ENCODE measurements around the gene VBP1.

The VBP1 gene

DNA sequence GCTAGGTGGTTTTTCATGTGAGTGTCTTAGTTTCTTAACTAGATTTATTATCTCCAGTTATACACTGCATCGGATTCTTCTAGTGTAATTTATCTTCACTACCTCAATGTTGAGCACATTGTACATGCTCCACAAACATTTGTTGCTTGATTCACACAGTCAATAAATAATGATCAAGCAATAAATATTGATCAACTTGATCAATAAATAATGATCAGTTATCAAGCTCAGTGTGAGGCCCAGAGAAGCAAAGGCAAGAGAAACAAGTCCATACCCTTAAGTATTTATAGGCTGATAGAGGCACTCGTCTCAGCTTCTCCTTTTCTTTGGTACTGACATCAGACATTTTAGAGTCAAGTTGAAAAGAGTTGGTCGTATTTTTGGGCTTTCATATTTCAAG is 5.1 kb upstream of the VBP1 start:
- no peak for ATAC-seq
- TF ChIP-seq, protein P1, sequence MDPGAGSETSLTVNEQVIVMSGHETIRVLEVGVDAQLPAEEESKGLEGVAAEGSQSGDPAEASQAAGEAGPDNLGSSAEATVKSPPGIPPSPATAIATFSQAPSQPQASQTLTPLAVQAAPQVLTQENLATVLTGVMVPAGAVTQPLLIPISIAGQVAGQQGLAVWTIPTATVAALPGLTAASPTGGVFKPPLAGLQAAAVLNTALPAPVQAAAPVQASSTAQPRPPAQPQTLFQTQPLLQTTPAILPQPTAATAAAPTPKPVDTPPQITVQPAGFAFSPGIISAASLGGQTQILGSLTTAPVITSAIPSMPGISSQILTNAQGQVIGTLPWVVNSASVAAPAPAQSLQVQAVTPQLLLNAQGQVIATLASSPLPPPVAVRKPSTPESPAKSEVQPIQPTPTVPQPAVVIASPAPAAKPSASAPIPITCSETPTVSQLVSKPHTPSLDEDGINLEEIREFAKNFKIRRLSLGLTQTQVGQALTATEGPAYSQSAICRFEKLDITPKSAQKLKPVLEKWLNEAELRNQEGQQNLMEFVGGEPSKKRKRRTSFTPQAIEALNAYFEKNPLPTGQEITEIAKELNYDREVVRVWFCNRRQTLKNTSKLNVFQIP (CRISPR knock-in tag; IDR thresholded peaks at IDR 0.05; ENCODE audit: borderline replicate concordance, low read depth) = no peak
- TF ChIP-seq, protein P2, sequence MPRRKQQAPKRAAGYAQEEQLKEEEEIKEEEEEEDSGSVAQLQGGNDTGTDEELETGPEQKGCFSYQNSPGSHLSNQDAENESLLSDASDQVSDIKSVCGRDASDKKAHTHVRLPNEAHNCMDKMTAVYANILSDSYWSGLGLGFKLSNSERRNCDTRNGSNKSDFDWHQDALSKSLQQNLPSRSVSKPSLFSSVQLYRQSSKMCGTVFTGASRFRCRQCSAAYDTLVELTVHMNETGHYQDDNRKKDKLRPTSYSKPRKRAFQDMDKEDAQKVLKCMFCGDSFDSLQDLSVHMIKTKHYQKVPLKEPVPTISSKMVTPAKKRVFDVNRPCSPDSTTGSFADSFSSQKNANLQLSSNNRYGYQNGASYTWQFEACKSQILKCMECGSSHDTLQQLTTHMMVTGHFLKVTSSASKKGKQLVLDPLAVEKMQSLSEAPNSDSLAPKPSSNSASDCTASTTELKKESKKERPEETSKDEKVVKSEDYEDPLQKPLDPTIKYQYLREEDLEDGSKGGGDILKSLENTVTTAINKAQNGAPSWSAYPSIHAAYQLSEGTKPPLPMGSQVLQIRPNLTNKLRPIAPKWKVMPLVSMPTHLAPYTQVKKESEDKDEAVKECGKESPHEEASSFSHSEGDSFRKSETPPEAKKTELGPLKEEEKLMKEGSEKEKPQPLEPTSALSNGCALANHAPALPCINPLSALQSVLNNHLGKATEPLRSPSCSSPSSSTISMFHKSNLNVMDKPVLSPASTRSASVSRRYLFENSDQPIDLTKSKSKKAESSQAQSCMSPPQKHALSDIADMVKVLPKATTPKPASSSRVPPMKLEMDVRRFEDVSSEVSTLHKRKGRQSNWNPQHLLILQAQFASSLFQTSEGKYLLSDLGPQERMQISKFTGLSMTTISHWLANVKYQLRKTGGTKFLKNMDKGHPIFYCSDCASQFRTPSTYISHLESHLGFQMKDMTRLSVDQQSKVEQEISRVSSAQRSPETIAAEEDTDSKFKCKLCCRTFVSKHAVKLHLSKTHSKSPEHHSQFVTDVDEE (CRISPR knock-in tag; IDR thresholded peaks at IDR 0.05) = no peak
- TF ChIP-seq, protein P3, sequence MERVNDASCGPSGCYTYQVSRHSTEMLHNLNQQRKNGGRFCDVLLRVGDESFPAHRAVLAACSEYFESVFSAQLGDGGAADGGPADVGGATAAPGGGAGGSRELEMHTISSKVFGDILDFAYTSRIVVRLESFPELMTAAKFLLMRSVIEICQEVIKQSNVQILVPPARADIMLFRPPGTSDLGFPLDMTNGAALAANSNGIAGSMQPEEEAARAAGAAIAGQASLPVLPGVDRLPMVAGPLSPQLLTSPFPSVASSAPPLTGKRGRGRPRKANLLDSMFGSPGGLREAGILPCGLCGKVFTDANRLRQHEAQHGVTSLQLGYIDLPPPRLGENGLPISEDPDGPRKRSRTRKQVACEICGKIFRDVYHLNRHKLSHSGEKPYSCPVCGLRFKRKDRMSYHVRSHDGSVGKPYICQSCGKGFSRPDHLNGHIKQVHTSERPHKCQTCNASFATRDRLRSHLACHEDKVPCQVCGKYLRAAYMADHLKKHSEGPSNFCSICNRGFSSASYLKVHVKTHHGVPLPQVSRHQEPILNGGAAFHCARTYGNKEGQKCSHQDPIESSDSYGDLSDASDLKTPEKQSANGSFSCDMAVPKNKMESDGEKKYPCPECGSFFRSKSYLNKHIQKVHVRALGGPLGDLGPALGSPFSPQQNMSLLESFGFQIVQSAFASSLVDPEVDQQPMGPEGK (CRISPR knock-in tag; IDR thresholded peaks at IDR 0.05; ENCODE audit: borderline replicate concordance) = no peak
- TF ChIP-seq ZNF70 (CRISPR knock-in tag; IDR thresholded peaks at IDR 0.05) = no peak
- TF ChIP-seq RARB (CRISPR knock-in tag; IDR thresholded peaks at IDR 0.05) = no peak
- TF ChIP-seq PPARA (CRISPR knock-in tag; IDR thresholded peaks at IDR 0.05; ENCODE audit: borderline replicate concordance) = no peak
- no peak for TF ChIP-seq TOX (CRISPR knock-in tag; IDR thresholded peaks at IDR 0.05; ENCODE audit: borderline replicate concordance)
- no peak for TF ChIP-seq ARNTL (CRISPR knock-in tag; IDR thresholded peaks at IDR 0.05; ENCODE audit: borderline replicate concordance, low read depth)
- no peak for TF ChIP-seq CSDC2 (CRISPR knock-in tag; IDR thresholded peaks at IDR 0.05)
- TF ChIP-seq ZC3H10 (CRISPR knock-in tag; IDR thresholded peaks at IDR 0.05) = no peak

DNA sequence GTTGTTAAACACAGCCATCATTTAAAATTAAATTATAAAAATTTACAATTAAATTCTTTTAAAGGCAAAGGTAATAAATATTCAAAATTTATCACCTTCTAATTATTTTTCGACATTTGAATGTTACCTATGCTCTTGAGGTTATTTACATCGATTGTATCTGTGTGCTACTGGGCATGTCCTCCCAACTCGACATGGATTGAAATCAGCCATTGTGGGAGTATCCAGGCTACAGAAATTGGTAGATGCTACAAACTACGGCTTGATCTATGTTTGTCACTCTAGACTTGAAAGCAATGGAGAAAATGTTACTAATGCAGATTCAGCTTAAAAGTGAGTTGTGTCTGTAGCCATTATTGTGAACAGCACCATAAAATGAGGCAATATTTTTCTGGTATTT is 2.5 kb upstream of the VBP1 start:
- TF ChIP-seq, protein P4, sequence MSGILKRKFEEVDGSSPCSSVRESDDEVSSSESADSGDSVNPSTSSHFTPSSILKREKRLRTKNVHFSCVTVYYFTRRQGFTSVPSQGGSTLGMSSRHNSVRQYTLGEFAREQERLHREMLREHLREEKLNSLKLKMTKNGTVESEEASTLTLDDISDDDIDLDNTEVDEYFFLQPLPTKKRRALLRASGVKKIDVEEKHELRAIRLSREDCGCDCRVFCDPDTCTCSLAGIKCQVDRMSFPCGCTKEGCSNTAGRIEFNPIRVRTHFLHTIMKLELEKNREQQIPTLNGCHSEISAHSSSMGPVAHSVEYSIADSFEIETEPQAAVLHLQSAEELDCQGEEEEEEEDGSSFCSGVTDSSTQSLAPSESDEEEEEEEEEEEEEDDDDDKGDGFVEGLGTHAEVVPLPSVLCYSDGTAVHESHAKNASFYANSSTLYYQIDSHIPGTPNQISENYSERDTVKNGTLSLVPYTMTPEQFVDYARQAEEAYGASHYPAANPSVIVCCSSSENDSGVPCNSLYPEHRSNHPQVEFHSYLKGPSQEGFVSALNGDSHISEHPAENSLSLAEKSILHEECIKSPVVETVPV (CRISPR knock-in tag; IDR thresholded peaks at IDR 0.05) = no peak
- TF ChIP-seq, protein P3 (CRISPR knock-in tag; IDR thresholded peaks at IDR 0.05; ENCODE audit: borderline replicate concordance) = no peak
- TF ChIP-seq TOX (CRISPR knock-in tag; IDR thresholded peaks at IDR 0.05; ENCODE audit: borderline replicate concordance) (no peak), PPARA (CRISPR knock-in tag; IDR thresholded peaks at IDR 0.05; ENCODE audit: borderline replicate concordance) (no peak), ZNF565 (CRISPR knock-in tag; conservative IDR thresholded peaks at IDR 0.05; ENCODE audit: low read depth) (no peak), GLIS3 (CRISPR knock-in tag; IDR thresholded peaks at IDR 0.05) (no peak)
- no peak for ATAC-seq

DNA sequence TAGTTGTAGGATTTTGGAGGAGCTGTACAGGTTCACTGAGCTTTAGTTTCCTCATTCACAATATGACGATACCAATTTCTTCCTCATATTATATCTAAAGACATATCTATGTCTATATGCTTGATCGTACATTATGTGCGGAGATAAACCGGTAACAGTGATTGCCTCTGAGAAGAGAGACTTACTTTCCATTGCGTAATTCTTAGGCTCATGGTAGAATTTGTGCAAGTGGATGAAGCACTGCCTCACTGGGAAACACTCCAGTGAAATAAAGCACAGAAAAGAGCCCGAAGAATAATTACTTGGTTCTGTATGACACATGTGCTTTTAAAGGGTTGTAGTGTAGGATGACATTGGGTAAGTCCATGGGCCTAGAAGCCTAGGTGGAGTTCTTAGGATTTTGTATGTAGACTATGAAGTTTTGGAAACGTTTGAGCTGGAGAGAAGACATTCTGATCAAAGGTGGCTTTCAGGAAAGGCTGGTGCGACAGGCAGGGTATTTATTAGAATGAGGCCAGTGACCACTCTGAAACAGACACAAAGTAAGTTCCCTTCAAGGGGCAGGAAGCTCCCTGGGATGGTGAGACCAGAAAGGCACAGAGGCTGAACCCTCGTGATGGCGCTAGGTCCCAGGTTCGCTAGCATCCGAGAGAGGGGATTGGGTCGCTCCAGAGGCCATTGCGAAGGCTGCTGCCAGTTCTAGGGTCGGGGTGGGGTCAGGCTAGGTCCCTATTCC is 649 bp upstream of the VBP1 start:
- peak; percentile 25 for ATAC-seq
- no peak for TF ChIP-seq PPARA (CRISPR knock-in tag; IDR thresholded peaks at IDR 0.05; ENCODE audit: borderline replicate concordance)
- TF ChIP-seq, protein P1 (CRISPR knock-in tag; IDR thresholded peaks at IDR 0.05; ENCODE audit: borderline replicate concordance, low read depth) = no peak
- TF ChIP-seq CSDC2 (CRISPR knock-in tag; IDR thresholded peaks at IDR 0.05) = no peak
- TF ChIP-seq ZFP3 (CRISPR knock-in tag; IDR thresholded peaks at IDR 0.05) = no peak
- no peak for TF ChIP-seq RARB (CRISPR knock-in tag; IDR thresholded peaks at IDR 0.05)
- TF ChIP-seq ISL1 (CRISPR knock-in tag; IDR thresholded peaks at IDR 0.05) = no peak
- TF ChIP-seq ZNF70 (CRISPR knock-in tag; IDR thresholded peaks at IDR 0.05) = no peak
- TF ChIP-seq, protein P3 (CRISPR knock-in tag; IDR thresholded peaks at IDR 0.05; ENCODE audit: borderline replicate concordance) = no peak
- no peak for TF ChIP-seq ZFP30 (CRISPR knock-in tag; IDR thresholded peaks at IDR 0.05)
- TF ChIP-seq TOX (CRISPR knock-in tag; IDR thresholded peaks at IDR 0.05; ENCODE audit: borderline replicate concordance) = no peak
- TF ChIP-seq ZNF565 (CRISPR knock-in tag; conservative IDR thresholded peaks at IDR 0.05; ENCODE audit: low read depth) = no peak
- TF ChIP-seq, protein P4 (CRISPR knock-in tag; IDR thresholded peaks at IDR 0.05) = no peak
- TF ChIP-seq ARNTL (CRISPR knock-in tag; IDR thresholded peaks at IDR 0.05; ENCODE audit: borderline replicate concordance, low read depth) = no peak
- TF ChIP-seq GLIS3 (CRISPR knock-in tag; IDR thresholded peaks at IDR 0.05) = no peak
- no peak for TF ChIP-seq BACH2 (CRISPR knock-in tag; IDR thresholded peaks at IDR 0.05; ENCODE audit: borderline replicate concordance)
- TF ChIP-seq ZNF8 (CRISPR knock-in tag; IDR thresholded peaks at IDR 0.05) = no peak
- no peak for TF ChIP-seq OSR1 (CRISPR knock-in tag; IDR thresholded peaks at IDR 0.05)

Measured in SK-N-SH treated with all-trans-retinoic acid at 6 μM for 48 hours (cell line).